Raji (cell line): ENCODE results near the gene MUC4.

Source experiments
- POLR2A ChIP-seq: IDR thresholded peaks from 2 replicates; pipeline ENCODE4 v1.6.1; 2011; ENCODE audit warnings: low read depth, low read length, control low read depth; ENCODE audit not compliant: insufficient read depth

MUC4 gene

DNA sequence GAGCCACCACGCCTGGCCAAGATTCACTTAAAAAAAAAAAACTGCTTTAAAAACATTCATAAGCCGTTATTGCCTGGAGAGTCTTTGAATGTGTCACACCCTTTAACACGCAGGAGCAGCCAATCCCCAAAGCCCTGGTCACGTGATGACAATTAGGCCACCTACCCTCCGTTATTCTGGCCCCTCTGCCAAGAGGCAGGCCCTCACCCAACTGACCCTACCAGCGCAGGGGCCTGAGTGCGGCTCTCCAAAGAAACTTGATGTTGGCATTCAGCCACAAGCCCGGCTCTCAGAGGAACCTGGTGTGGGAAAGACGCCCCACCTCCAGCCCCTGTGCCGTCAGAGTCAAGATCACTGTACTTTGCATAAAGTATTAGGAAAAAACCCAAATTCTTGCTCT is 11.6 kb upstream of the MUC4 start:
- TF ChIP-seq POLR2A, result no peak

DNA sequence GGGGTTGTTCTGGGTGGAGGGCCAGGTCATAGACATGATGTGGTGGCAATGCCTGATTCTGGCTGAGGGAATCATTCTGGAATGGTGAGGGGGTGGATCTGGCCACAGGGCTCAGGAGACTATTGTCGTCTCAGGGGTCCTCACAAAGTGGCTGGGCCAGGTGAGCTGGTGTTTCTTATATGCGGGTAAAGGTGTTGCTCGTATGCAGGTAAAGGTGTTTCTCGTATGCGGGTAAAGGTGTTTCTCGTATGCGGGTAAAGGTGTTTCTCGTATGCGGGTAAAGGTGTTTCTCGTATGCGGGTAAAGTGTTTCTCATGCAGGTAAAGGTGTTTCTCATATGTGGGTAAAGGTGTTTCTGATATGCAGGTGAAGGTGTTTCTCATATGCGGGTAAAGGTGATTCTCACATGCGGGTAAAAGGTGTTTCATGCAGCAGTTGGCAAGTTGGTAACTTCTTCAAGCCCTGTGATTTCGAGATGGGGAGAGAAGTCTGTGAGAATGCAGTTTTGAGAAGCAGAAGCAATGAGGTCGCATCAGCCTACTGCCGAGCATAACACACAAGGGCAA is 10.5 kb upstream of the MUC4 start:
- TF ChIP-seq POLR2A, result no peak

DNA sequence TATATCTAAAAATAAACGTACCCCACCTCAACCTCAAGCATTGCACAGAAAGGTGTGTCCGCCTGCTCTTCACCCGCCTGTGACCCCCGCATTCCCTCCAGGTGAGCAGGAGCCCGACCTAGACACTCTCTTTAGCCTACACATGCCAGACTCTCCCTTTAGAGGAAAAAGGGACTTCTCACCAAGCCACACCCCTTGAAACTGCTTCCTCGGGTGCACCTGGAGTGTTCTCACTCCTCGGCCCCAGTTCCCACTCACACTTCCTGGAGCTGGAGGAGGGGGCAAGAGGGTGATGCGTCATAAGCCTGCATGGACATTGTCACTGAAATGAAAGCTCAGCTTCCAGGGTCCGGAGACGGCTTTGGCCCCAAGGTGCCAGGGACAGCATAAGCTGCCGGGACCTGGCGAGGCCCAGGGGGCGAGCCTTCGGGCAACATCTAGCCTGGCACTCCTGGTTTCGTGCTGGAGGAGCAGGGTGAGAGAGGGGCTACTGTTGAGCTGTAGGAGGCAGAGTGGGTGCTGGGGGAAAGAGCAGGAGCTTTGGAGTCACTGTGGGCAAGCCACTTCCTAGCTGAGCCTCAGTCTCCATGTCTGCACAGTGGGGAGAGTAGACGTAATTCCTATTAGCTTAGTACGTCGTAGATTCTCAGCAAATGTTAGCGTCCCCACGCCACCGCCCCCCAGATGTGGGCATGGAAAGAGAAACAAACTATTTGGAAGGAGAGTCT is 9.8 kb upstream of the MUC4 start:
- no peak for TF ChIP-seq POLR2A

DNA sequence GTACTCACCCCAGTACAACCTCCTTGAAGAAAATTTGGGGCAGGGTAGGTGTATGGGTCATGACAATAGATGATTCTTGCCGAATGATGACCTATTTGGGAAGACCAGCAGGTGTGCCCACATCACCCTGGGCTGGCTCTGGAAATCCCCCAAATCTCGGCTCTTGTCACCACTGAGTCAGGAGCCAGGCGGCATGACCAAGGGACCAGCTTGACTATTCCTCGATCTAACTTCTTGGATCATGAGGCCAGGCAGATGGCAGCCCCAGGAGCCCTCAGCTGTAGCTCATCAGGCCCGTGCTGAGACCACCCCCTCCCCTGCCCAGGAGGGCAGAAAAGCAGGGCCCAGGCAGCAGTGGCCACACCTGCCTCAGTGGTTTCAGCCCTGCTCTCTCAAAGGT is 9.2 kb upstream of the MUC4 start:
- TF ChIP-seq POLR2A, result no peak

DNA sequence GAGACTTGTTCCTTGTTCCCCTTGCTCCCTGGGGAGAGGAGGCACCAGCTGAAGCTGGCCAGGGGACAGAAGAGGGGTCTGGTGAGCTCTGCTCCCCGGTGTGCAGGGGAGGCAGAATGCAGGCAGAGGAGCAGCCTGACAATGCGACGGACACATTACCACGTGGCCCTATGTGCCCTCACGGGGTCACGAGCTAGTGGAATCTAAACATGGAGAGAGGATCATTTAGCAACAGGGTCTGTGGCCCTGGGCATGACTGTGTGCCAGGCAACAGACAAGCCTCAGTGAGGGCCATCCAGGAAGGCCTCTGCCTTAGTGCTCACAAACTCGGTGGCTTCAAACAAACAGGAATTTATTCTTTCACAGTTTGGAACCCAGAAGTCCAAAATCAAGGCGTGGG is 8.5 kb upstream of the MUC4 start:
- TF ChIP-seq POLR2A, result no peak

DNA sequence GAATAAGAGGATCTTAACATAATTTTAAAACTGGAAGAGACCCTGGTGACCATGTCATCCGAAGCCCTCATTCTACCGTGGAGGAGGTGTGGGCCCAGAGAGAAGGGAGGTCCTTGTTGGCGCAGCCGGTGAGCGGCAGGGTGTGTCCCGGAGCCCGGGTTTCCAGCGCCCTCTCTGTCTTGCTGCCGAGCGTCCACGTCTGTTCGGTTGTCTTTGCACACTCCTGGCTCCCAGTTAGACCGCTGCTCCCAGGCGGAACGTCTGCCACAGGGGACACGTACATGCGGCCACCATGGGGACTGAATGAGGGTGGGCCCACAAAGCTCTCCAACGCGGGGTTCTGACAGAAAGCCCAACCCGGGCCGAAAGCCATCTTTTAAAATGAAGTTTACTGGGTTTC is 6.6 kb upstream of the MUC4 start:
- TF ChIP-seq POLR2A, result no peak

DNA sequence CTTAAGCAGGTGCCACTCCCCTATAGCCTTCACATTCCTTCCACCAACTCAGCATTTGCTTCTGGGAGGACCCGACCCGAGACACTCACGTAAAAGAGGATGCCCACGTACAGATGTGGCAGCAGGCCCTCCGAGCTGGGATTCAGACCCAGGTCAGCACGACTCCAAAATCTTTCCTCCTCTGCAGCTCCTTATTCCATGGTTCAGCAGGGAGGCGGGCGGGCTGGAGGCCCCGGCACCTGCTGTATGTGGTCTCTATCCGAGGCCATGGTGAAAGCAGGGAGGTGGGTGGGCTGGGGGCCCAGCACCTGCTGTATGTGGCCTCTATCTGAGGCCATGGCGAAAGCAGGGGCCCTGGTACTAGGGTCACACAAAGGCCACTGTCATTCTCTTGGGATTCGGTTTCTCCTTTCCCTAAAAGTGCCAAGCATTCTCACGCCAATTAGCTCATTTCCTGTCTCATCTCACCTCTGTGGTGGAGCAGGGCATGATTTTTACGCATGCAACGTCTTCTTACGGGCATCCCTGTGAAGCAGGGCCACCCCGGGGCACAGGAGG is 5.9 kb upstream of the MUC4 start:
- no peak for TF ChIP-seq POLR2A

DNA sequence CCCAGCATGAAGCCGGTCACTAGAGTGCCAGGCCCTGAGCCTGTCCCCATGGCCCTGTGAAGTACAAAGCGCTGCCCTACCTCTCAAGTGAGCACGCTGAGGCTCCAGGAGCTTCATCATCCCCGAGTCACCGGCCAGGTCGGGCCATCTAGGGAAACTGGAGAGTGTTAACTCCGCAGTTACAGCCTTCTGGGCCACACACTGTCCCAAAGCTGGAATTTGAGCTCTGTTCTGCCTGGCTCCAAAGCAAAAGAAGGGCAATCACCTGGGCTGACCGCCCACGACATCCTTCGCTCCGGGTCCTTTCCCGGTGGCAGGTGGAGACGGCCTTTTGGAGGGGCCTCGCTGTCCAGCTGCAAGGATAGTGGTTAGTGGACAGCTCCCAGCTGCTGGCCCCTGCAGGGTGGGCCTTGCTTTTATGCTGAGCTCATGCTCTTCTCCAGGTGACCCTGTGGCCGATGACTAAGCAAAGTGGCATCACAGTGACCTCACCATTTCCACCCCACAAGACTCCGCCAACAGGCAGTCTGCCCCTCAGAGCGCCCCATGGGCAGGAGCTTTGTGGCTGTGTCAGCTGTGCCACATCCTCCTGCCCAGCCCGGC is 3.5 kb upstream of the MUC4 start:
- no peak for TF ChIP-seq POLR2A

DNA sequence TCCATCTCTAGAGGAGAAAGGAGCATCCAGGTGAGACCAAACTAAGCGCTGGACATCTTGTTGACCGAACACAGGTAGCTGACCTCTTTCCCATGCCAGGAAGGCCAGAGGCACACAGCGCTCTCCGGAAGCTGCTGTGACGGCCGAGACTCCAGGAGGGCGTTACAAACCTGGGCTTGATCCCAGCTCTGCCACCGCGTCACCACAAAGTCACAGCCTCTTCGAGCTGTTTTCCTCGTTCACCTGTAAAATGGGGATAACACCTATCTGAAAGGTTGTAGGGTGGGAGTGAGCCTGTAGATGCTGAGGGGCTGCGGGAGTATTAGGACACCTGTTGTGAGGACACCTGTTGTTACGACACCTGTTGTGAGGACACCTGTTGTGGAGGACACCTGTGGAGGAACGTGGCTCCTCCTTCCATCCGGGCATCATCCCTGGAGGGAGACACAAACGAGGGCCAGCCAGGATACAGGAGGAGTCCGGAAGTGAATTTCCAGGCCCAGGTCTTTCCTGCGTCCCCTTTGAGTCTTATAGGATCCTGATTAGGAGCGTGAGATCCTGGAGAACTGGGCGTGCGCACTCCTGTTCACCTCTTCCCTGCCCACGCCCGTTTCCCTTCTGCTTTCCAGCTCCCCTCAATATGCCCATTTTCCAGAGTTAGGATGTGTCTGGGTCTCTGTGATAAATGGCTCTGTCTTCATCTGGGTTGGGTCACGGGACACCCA is 2.3 kb upstream of the MUC4 start:
- TF ChIP-seq POLR2A, result no peak

DNA sequence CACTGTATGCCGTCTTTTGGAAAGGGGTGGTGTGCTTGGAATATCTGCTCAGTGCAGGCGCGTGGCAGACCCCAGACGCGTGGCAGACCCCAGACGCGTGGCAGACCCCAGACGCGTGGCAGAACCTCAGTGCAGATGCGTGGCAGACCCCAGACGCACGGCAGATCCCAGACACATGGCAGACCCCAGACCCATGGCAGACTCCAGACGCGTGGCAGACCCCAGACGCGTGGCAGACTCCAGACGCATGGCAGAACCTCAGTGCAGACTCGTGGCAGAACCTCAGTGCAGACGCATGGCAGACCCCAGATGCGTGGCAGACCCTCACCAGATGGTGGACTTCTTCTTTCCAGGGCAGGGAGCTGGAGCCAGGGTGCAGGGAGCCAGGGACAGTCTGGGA is 637 bp upstream of the MUC4 start:
- no peak for TF ChIP-seq POLR2A

DNA sequence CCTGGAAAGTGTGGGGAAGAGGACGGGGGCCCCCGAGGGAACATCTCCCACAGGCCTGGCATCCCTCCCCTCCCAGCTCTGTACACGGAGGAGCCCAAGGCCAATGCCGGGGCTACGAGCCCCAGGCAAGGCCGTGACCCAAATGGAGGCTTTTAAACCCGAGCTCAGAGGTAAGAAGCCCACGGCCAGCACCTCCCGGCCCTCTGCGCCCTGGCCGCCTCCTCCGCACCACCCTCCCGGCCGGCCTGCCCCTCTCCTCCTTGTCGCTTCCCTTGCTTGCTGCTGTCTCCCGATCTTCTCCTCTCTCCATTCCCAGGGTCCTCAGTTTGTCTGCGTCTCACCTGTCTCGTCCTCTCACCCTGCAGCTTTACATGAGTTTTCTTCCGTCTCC is 1.3 kb downstream of the MUC4 start:
- no peak for TF ChIP-seq POLR2A

DNA sequence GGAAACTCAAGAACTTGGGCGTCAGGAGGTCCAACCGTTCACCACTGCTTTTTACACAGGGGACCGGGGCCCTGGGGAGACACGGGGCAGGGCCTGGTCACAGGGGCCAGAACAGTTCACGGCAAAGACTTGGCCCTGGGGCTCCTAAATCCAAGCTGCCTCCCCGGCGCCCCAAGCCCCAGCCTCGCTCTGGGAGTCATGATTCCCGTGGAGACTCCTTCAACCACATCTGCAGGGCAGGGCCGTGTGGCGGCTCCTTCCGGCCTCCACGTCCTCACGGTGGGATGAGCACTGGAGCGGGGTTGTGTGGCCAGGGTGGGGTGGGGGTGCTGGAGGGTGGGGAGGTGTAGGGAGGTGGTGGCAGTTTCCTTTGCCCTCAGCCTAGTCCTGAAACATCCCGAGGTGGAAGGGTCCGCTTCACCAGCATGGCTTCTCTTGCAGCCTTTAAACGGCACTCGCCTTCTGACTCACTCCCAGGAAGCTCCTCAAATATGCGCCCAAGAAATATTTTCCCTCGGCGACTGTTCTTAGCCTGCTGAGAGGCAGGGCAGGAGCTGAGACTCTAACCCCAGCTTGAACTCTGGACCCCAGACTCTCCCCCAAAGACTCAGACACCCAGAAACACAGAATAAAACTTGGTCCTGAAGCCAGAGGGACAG is 1.8 kb downstream of the MUC4 start:
- no peak for TF ChIP-seq POLR2A

DNA sequence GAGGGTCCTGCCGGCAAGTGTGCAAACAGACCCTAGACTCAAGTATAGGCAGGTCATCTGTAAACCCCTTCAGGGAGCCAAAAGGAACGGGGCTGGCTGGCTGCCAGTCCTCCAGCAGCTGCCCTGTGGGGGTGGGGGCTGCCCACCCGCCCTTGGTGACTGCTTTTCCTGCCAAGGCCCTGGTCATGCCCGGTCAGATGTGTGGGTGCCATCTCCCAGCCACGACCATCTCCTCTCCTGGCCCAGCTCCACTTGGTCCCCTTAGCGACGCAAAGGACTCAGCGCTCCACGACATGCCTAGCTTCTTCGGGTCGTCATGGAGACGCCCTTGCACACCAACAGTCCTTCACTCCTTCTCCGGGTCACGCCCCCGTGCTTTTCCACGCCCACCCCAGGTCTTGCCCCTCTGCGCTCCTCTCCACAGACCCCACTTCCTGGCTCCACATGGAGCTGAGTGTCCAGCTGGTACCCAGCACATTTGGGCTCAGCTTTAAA is 2.4 kb downstream of the MUC4 start:
- TF ChIP-seq POLR2A, result no peak

DNA sequence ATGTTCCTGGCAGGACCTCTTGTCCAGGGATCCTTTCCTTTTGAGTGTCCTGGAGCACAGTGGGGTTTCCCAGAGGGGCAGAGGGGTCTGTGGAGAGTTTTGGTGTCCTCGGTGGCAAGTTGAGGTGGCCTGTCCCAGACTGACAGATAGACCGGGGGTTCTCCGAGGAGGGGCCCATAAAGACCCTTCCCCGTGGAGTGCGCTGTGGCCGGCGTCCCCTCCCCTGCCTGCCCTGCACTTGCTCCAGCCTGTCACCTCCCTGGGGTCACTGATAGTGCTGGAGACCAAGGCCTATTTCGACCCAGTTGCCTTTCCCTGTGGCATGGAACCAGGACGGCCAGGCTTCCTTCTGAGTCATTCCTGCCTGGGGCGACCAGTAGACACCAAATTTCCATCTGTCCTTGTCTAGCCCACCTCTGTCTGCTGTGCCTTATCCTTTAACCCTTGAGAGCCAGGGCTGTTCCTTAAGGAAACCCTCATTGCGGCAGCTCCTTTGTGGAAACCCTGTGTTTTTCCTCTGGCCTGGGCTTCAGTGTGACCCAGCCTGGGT is 2.9 kb downstream of the MUC4 start:
- no peak for TF ChIP-seq POLR2A

DNA sequence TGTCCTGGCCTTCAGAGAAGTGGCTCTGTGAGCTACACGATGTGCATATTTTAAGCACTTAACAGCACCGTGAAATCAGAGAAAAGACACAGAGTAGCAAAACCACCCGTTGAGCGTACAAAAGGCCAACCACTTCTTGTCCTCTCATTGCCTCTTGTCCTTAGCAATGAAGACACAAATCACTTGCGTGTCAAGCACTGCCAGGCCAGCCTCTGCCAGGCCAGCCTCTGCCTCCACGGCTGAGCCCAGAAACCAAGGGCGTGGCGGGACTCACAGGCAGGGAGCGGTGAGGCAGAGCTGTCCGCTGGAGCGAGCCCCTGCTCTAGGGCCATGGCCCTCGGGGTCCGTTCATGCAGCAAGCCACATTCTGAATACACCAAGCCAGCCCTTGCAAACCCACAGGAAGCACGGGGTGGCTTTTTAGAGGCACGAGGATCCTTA is 4.0 kb downstream of the MUC4 start:
- no peak for TF ChIP-seq POLR2A
